GM23338 (cell line): Measurements from ENCODE around the gene LSP1. TPM values are rescaled to one million over a fixed set of nuclear protein-coding genes. Genes with fewer than 3 reads are reported as not detected.
"Not testable (repeated sequence)": the region's sequence is repeated elsewhere in the genome, so short reads cannot be mapped to it uniquely, and the experiment has no call there.

Experiments
- ATAC-seq: fragments of 200-7000 bp; cut with Tn5 transposase; 3 replicates; pipeline ENCODE4 v1.9.1; 2020
- DNase-seq: peaks from one replicate; pipeline ENCODE4 v3.0.0-alpha.2; 2015; ENCODE audit warnings: low spot score
- H2AFZ ChIP-seq: fragments of 200-600 bp; sonication (generic); 2 replicates; pipeline ENCODE4 v1.8.0; 2016; ENCODE audit warnings: antibody characterized with exemption, mild to moderate bottlenecking, moderate library complexity
- H3F3A ChIP-seq: fragments of 200-600 bp; sonication (generic); replicated peaks from 2 replicates; pipeline ENCODE4 v1.8.0; 2017; ENCODE audit warnings: antibody characterized with exemption, mixed run types, low read depth
- H3K27ac ChIP-seq: fragments of 200-600 bp; sonication (generic); 2 replicates; pipeline ENCODE4 v1.6.1; 2016; ENCODE audit warnings: low read depth
- H3K27me3 ChIP-seq: fragments of 200-600 bp; sonication (generic); 2 replicates; pipeline ENCODE4 v1.8.0; 2016; ENCODE audit warnings: mild to moderate bottlenecking, mixed run types, moderate library complexity; ENCODE audit not compliant: insufficient read depth
- H3K36me3 ChIP-seq: fragments of 200-600 bp; sonication (generic); 2 replicates; pipeline ENCODE4 v1.8.0; 2016; ENCODE audit warnings: mild to moderate bottlenecking; ENCODE audit not compliant: insufficient read depth
- H3K4me1 ChIP-seq: fragments of 200-600 bp; sonication (generic); 2 replicates; pipeline ENCODE4 v1.8.0; 2016; ENCODE audit warnings: mild to moderate bottlenecking, moderate library complexity; ENCODE audit not compliant: insufficient read depth
- H3K4me2 ChIP-seq: fragments of 200-600 bp; sonication (generic); 2 replicates; pipeline ENCODE4 v1.7.1; 2017; ENCODE audit warnings: mixed run types
- H3K4me3 ChIP-seq: fragments of 200-600 bp; sonication (generic); 2 replicates; pipeline ENCODE4 v1.6.1; 2016; ENCODE audit warnings: mixed run types
- H3K79me2 ChIP-seq: fragments of 200-600 bp; sonication (generic); replicated peaks from 2 replicates; pipeline ENCODE4 v1.8.0; 2017; ENCODE audit warnings: mild to moderate bottlenecking; ENCODE audit not compliant: insufficient read depth
- H3K9me2 ChIP-seq: fragments of 200-600 bp; sonication (generic); 2 replicates; pipeline ENCODE4 v1.8.0; 2017; ENCODE audit not compliant: insufficient read depth
- H4K20me1 ChIP-seq: fragments of 200-600 bp; sonication (generic); replicated peaks from 2 replicates; pipeline ENCODE4 v1.8.0; 2017; ENCODE audit warnings: mild to moderate bottlenecking; ENCODE audit not compliant: insufficient read depth
- H3K27ac Mint-ChIP-seq: 2 replicates; pipeline ENCODE4 v1.8.0; 2020; ENCODE audit warnings: inconsistent platforms, mild to moderate bottlenecking, moderate library complexity, mixed read lengths
- H3K27me3 Mint-ChIP-seq: 3 replicates; pipeline ENCODE4 v1.8.0; 2022; ENCODE audit warnings: low read depth, mild to moderate bottlenecking, moderate library complexity, mixed read lengths, inconsistent platforms; ENCODE audit not compliant: insufficient read depth, poor library complexity
- H3K36me3 Mint-ChIP-seq: 3 replicates; pipeline ENCODE4 v1.8.0; 2021; ENCODE audit warnings: low read depth, mild to moderate bottlenecking, inconsistent platforms, moderate library complexity, mixed read lengths
- H3K4me1 Mint-ChIP-seq: 3 replicates; pipeline ENCODE4 v1.8.0; 2020; ENCODE audit warnings: mild to moderate bottlenecking, inconsistent platforms, mixed read lengths
- H3K4me3 Mint-ChIP-seq: 3 replicates; pipeline ENCODE4 v1.8.0; 2021; ENCODE audit warnings: moderate library complexity, mild to moderate bottlenecking, inconsistent platforms, mixed read lengths
- H3K9me3 Mint-ChIP-seq: 3 replicates; pipeline ENCODE4 v1.8.0; 2020; ENCODE audit warnings: moderate library complexity, mild to moderate bottlenecking, inconsistent platforms, mixed read lengths
- EZH2phosphoT487 ChIP-seq: fragments of 200-600 bp; sonication (generic); IDR thresholded peaks from one replicate; pipeline ENCODE4 v1.8.1; 2018; ENCODE audit warnings: antibody characterized with exemption; ENCODE audit not compliant: unreplicated experiment
- NANOG ChIP-seq: IDR thresholded peaks from 2 replicates; pipeline ENCODE4 v1.6.1; 2016; ENCODE audit warnings: antibody characterized with exemption, borderline replicate concordance
- POLR2AphosphoS5 ChIP-seq: IDR thresholded peaks from 2 replicates; pipeline ENCODE4 v1.6.1; 2016; ENCODE audit warnings: antibody characterized with exemption, low read depth
- STAT1 ChIP-seq: IDR thresholded peaks from one replicate; pipeline ENCODE4 v1.6.1; 2016; ENCODE audit warnings: antibody characterized with exemption; ENCODE audit not compliant: unreplicated experiment
- ZNF114 ChIP-seq: fragments of 250-450 bp; sonication (Bioruptor Pico); IDR thresholded peaks from 2 replicates; pipeline ENCODE4 v1.5.0; 2020; ENCODE audit warnings: mild to moderate bottlenecking, moderate library complexity
- ZNF331 ChIP-seq: fragments of 250-450 bp; sonication (Bioruptor Pico); IDR thresholded peaks from 2 replicates; pipeline ENCODE4 v1.5.0; 2020; ENCODE audit warnings: low read depth, mild to moderate bottlenecking, moderate library complexity
- polyA plus RNA-seq: library from polyadenylated mRNA; unstranded; fragments of >200 nt; fragmentation: Nextera tagmentation; extraction: Ambion mirVana; gene quantifications from 2 replicates; pipeline ENCODE4 v1.2.1, GENCODE V29; 2016
- total RNA-seq: library from RNA; depleted of rRNA; stranded (reverse); fragments of >200 nt; shearing (Covaris generic); gene quantifications from 2 replicates; pipeline ENCODE4 v1.2.3, GENCODE V29; 2014
- TF ChIP-seq, protein P1 (sequence below): fragments of 250-450 bp; sonication (Bioruptor Pico); IDR thresholded peaks from 2 replicates; pipeline ENCODE4 v1.5.0; 2020; ENCODE audit warnings: mild to moderate bottlenecking, moderate library complexity
- TF ChIP-seq, protein P2 (sequence below): IDR thresholded peaks from one replicate; pipeline ENCODE4 v1.6.1; 2018; ENCODE audit warnings: antibody characterized with exemption; ENCODE audit not compliant: unreplicated experiment
- TF ChIP-seq, protein P3 (sequence below): IDR thresholded peaks from 2 replicates; pipeline ENCODE4 v1.6.1; 2016; ENCODE audit warnings: antibody characterized with exemption

The LSP1 gene
- total and polyA plus RNA-seq, 2 experiments from 2014 or later: 0.84 TPM; not detected in 1

DNA sequence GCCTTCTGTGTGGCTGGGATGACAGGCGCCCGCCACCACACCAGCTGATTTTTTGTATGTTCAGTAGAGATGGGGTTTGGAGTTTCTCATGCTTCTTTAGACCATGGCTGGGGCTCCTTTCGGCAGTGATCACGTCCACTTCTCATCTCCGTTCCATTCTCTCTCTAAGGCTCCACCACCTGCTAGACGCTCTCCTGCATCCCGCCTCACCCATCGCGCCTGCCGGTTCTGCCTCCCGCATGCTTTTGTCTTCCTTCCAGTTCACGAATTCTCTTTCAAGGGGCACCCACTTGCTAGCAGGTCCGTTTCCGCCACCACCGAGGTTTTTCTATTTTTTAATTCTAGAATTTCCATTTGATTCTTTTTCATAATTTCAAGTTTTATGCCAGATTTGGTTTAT lies 40.1 kb upstream of the LSP1 start:
- Histone ChIP-seq H2AFZ (no peak overlapping the region), H3K27ac (no peak overlapping the region), H3K4me2 (no peak overlapping the region), H3K79me2 (no peaks in the 10 kb centered on the region), H3K27me3 (no peaks in the 10 kb centered on the region), H3K36me3 (no peaks in the 10 kb centered on the region), H3K4me1 (no peaks in the 10 kb centered on the region), H3K9me2 (no peaks in the 10 kb centered on the region), H4K20me1 (no peaks in the 10 kb centered on the region), H3F3A (no peaks in the 10 kb centered on the region), H3K4me3 (no peak overlapping the region)
- peaks cover 14% of the 10 kb centered on the region; the same call in 2 of the 3 replicates for H3K9me3 Mint-ChIP-seq
- no peak overlapping the region for H3K27ac Mint-ChIP-seq
- no peak for DNase-seq
- TF ChIP-seq ZNF114 (CRISPR knock-in tag): no peak
- no peak for TF ChIP-seq ZNF331
- TF ChIP-seq STAT1: no peak
- no peak for TF ChIP-seq NANOG
- TF ChIP-seq, protein P1, sequence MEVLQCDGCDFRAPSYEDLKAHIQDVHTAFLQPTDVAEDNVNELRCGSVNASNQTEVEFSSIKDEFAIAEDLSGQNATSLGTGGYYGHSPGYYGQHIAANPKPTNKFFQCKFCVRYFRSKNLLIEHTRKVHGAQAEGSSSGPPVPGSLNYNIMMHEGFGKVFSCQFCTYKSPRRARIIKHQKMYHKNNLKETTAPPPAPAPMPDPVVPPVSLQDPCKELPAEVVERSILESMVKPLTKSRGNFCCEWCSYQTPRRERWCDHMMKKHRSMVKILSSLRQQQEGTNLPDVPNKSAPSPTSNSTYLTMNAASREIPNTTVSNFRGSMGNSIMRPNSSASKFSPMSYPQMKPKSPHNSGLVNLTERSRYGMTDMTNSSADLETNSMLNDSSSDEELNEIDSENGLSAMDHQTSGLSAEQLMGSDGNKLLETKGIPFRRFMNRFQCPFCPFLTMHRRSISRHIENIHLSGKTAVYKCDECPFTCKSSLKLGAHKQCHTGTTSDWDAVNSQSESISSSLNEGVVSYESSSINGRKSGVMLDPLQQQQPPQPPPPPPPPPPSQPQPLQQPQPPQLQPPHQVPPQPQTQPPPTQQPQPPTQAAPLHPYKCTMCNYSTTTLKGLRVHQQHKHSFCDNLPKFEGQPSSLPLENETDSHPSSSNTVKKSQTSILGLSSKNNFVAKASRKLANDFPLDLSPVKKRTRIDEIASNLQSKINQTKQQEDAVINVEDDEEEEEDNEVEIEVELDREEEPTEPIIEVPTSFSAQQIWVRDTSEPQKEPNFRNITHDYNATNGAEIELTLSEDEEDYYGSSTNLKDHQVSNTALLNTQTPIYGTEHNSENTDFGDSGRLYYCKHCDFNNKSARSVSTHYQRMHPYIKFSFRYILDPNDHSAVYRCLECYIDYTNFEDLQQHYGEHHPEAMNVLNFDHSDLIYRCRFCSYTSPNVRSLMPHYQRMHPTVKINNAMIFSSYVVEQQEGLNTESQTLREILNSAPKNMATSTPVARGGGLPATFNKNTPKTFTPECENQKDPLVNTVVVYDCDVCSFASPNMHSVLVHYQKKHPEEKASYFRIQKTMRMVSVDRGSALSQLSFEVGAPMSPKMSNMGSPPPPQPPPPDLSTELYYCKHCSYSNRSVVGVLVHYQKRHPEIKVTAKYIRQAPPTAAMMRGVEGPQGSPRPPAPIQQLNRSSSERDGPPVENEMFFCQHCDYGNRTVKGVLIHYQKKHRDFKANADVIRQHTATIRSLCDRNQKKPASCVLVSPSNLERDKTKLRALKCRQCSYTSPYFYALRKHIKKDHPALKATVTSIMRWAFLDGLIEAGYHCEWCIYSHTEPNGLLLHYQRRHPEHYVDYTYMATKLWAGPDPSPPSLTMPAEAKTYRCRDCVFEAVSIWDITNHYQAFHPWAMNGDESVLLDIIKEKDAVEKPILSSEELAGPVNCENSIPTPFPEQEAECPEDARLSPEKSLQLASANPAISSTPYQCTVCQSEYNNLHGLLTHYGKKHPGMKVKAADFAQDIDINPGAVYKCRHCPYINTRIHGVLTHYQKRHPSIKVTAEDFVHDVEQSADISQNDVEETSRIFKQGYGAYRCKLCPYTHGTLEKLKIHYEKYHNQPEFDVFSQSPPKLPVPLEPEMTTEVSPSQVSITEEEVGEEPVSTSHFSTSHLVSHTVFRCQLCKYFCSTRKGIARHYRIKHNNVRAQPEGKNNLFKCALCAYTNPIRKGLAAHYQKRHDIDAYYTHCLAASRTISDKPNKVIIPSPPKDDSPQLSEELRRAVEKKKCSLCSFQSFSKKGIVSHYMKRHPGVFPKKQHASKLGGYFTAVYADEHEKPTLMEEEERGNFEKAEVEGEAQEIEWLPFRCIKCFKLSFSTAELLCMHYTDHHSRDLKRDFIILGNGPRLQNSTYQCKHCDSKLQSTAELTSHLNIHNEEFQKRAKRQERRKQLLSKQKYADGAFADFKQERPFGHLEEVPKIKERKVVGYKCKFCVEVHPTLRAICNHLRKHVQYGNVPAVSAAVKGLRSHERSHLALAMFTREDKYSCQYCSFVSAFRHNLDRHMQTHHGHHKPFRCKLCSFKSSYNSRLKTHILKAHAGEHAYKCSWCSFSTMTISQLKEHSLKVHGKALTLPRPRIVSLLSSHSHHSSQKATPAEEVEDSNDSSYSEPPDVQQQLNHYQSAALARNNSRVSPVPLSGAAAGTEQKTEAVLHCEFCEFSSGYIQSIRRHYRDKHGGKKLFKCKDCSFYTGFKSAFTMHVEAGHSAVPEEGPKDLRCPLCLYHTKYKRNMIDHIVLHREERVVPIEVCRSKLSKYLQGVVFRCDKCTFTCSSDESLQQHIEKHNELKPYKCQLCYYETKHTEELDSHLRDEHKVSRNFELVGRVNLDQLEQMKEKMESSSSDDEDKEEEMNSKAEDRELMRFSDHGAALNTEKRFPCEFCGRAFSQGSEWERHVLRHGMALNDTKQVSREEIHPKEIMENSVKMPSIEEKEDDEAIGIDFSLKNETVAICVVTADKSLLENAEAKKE: no peak
- TF ChIP-seq POLR2AphosphoS5: no peak
- TF ChIP-seq, protein P2, sequence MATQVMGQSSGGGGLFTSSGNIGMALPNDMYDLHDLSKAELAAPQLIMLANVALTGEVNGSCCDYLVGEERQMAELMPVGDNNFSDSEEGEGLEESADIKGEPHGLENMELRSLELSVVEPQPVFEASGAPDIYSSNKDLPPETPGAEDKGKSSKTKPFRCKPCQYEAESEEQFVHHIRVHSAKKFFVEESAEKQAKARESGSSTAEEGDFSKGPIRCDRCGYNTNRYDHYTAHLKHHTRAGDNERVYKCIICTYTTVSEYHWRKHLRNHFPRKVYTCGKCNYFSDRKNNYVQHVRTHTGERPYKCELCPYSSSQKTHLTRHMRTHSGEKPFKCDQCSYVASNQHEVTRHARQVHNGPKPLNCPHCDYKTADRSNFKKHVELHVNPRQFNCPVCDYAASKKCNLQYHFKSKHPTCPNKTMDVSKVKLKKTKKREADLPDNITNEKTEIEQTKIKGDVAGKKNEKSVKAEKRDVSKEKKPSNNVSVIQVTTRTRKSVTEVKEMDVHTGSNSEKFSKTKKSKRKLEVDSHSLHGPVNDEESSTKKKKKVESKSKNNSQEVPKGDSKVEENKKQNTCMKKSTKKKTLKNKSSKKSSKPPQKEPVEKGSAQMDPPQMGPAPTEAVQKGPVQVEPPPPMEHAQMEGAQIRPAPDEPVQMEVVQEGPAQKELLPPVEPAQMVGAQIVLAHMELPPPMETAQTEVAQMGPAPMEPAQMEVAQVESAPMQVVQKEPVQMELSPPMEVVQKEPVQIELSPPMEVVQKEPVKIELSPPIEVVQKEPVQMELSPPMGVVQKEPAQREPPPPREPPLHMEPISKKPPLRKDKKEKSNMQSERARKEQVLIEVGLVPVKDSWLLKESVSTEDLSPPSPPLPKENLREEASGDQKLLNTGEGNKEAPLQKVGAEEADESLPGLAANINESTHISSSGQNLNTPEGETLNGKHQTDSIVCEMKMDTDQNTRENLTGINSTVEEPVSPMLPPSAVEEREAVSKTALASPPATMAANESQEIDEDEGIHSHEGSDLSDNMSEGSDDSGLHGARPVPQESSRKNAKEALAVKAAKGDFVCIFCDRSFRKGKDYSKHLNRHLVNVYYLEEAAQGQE: no peak
- no peak for TF ChIP-seq EZH2phosphoT487
- TF ChIP-seq, protein P3, sequence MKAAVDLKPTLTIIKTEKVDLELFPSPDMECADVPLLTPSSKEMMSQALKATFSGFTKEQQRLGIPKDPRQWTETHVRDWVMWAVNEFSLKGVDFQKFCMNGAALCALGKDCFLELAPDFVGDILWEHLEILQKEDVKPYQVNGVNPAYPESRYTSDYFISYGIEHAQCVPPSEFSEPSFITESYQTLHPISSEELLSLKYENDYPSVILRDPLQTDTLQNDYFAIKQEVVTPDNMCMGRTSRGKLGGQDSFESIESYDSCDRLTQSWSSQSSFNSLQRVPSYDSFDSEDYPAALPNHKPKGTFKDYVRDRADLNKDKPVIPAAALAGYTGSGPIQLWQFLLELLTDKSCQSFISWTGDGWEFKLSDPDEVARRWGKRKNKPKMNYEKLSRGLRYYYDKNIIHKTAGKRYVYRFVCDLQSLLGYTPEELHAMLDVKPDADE: no peak
- H3K27me3 Mint-ChIP-seq: peaks cover 4% of the 10 kb centered on the region
- no peak for ATAC-seq
- no peaks in the 10 kb centered on the region for H3K36me3 Mint-ChIP-seq
- H3K4me3 Mint-ChIP-seq: no peak overlapping the region
- no peaks in the 10 kb centered on the region for H3K4me1 Mint-ChIP-seq

DNA sequence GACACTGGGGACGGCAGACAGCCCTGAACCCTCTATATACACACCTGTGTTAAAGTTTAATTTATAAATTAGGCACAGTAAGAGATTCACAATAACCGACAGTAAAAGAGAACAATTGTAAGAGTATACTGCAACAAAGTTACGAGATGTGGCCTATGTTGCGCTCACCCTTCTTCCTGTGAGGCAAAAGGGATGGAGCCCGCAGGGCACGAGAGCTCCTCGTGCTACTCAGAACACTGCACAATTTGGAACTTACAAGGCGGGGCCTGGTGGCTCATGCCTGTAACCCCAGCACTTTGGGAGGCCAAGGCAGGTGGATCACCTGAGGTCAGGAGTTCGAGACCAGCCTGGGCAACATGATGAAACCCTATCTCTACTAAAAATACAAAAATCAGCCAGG lies 39.5 kb upstream of the LSP1 start:
- H3K9me3 Mint-ChIP-seq: peaks cover 14% of the 10 kb centered on the region; the same call in 2 of the 3 replicates

More for the DNA sequence above, 39.5 kb upstream of the LSP1 start:
- not testable (repeated sequence) for H3K4me1 ChIP-seq, H3K27me3 ChIP-seq, DNase-seq, H3K27me3 Mint-ChIP-seq, H4K20me1 ChIP-seq, H2AFZ ChIP-seq, H3K4me3 Mint-ChIP-seq, H3K4me2 ChIP-seq, H3K36me3 ChIP-seq, H3K4me3 ChIP-seq, H3K27ac ChIP-seq, H3K36me3 Mint-ChIP-seq, H3K27ac Mint-ChIP-seq, ATAC-seq, H3F3A ChIP-seq, H3K4me1 Mint-ChIP-seq, H3K79me2 ChIP-seq, H3K9me2 ChIP-seq
